NCI-H1417 treated with DMSO at 0.1 percent for 48 hours (cell line): Measurements from ENCODE around the gene ANAPC10.
"Not testable (repeated sequence)": the region's sequence is repeated elsewhere in the genome, so short reads cannot be mapped to it uniquely, and the experiment has no call there.

Experiments used
- DNase-seq: peaks from one replicate; lab custom pipeline; 2025; lab: John Stamatoyannopoulos, UW

The ANAPC10 gene

GRCh38 chr4:145001635-145002034 is 96.4 kb downstream of the ANAPC10 start:
- DNase-seq: no peak

GRCh38 chr4:145000656-145001055 is 97.3 kb downstream of the ANAPC10 start:
- not testable (repeated sequence) for DNase-seq

GRCh38 chr4:144989306-144989705 is 108.7 kb downstream of the ANAPC10 start:
- DNase-seq: no peak

- no peak for DNase-seq
Measured at GRCh38 chr4:144985531-144985930, 112.5 kb downstream of the ANAPC10 start.

- no peak for DNase-seq
Measured at GRCh38 chr4:144985014-144985413, 113.0 kb downstream of the ANAPC10 start.

GRCh38 chr4:144984241-144984640 is 113.8 kb downstream of the ANAPC10 start:
- DNase-seq: no peak

GRCh38 chr4:144975718-144976117 is 122.3 kb downstream of the ANAPC10 start:
- DNase-seq: no peak

GRCh38 chr4:144970597-144970996 is 127.4 kb downstream of the ANAPC10 start:
- no peak for DNase-seq

GRCh38 chr4:144969821-144970220 is 128.2 kb downstream of the ANAPC10 start:
- DNase-seq: no peak

GRCh38 chr4:144968606-144969005 is 129.4 kb downstream of the ANAPC10 start:
- no peak for DNase-seq

GRCh38 chr4:144967161-144967560 is 130.8 kb downstream of the ANAPC10 start:
- DNase-seq: no peak

GRCh38 chr4:144962300-144962699 is 135.7 kb downstream of the ANAPC10 start:
- DNase-seq: no peak

- DNase-seq: no peak
Measured at GRCh38 chr4:144955104-144955503, 142.9 kb downstream of the ANAPC10 start.

- DNase-seq: no peak
Measured at GRCh38 chr4:144954230-144954629, 143.8 kb downstream of the ANAPC10 start.

GRCh38 chr4:144948421-144948820 is 149.6 kb downstream of the ANAPC10 start:
- DNase-seq: no peak

GRCh38 chr4:144948009-144948408 is 150.0 kb downstream of the ANAPC10 start:
- DNase-seq: no peak
